ENCODE measurements around the gene OR56B1.
"Not testable (repeated sequence)": the region's sequence is repeated elsewhere in the genome, so short reads cannot be mapped to it uniquely, and the experiment has no call there.

OR56B1 gene

DNA sequence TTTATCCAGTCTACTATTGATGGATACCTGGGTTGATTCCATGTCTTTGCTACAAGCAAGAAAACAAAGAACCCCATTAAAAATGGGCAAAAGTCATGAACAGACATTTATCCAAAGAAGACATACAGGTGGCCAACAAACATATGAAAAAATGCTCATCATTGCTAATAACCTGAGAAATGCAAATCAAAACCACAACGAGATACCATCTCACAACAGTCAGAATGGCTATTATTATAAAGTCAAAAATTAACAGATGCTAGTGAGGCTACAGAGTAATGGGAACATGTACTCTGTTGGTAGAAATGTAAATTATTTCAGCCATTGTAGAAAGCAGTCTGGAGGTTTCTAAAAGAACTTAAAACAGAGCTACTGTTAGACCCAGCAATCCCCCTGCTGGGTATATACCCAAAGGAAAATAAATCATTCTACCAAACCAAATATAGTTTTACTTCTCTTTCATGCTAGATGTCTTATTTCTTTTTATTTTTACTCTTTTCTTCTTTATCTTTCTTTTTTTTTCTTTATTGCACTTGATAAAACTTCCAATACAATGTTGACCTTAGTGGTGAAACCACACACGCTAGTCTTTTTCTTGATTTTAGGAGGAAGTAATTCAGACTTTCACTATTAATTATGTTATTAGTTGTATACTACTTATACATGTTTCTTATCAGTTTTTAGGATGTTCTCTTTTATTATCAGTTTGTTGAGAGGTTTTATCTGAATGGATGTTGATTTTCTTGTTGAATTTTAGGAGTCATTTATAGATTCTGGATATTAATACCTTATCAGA, 32.3 kb upstream of the OR56B1 start:
- TF ChIP-seq, protein P1, sequence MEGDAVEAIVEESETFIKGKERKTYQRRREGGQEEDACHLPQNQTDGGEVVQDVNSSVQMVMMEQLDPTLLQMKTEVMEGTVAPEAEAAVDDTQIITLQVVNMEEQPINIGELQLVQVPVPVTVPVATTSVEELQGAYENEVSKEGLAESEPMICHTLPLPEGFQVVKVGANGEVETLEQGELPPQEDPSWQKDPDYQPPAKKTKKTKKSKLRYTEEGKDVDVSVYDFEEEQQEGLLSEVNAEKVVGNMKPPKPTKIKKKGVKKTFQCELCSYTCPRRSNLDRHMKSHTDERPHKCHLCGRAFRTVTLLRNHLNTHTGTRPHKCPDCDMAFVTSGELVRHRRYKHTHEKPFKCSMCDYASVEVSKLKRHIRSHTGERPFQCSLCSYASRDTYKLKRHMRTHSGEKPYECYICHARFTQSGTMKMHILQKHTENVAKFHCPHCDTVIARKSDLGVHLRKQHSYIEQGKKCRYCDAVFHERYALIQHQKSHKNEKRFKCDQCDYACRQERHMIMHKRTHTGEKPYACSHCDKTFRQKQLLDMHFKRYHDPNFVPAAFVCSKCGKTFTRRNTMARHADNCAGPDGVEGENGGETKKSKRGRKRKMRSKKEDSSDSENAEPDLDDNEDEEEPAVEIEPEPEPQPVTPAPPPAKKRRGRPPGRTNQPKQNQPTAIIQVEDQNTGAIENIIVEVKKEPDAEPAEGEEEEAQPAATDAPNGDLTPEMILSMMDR (IDR thresholded peaks at IDR 0.05; ENCODE audit: borderline replicate concordance, insufficient read depth, low read depth, low read length), result no peak
- H3K4me3 ChIP-seq (ENCODE audit: low read depth, low read length), result no peak overlapping the region

DNA sequence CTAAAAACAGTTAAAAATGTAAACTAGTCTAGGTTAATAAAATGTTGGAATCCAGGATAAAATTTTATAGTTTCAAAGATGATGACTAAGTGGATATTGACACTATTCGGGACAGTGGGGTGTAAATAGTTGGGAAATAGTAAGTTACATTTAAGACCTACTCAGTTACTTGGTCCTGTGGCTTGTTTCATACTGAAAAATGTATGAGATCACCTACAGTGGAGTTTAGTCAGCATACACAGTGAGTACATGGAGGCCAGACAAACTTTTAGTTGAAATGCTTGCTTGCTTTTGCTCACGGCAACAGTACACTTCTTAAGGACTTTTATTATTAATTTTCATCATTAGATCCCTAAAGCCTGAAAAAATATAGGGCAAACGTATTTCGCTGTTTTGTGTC, 30.6 kb upstream of the OR56B1 start:
- TF ChIP-seq, protein P1 (IDR thresholded peaks at IDR 0.05; ENCODE audit: borderline replicate concordance, insufficient read depth, low read depth, low read length), result no peak
- H3K4me3 ChIP-seq (ENCODE audit: low read depth, low read length), result no peak overlapping the region

DNA sequence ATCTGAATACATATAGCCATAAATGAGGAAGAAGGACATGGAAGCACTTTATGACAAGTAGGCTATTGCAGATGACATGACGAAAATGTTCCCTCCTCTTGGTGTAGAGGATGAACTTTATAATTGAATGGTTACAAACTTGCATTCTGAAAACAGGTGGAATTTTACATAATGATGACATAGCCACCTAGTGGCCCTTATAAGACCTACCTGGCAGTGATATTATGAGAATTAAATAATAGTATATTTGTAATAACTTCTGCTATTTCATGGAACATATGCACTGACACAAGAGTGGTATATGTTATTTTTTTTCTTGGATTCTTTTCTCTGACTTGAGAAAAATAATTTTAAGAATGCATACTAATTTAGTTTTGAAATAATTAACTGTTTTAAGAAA, 23.7 kb upstream of the OR56B1 start:
- TF ChIP-seq, protein P1 (IDR thresholded peaks at IDR 0.05; ENCODE audit: borderline replicate concordance, insufficient read depth, low read depth, low read length), result 0 out of 2 replicates have a peak, but pooled peaks have one; percentile 3

DNA sequence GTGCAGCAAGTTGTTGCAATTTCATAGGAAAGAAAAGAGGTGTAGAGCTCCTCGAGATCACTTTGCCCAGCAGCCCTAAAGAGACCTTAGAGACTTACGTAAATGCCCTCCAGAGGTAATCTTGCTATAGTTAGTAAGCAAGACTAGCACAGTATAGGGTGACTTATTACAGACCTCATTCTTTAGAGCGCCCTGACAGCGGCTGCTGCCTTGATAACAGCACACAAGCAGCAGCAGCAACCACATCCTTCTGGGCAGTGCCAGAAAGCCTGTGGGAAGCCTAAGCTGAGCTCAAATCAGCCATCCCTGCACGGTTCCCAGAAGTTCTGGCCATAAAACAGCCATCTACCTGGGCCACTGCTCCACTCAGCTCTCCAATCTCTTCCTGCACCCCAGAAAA, 22.6 kb upstream of the OR56B1 start:
- H3K4me3 ChIP-seq (ENCODE audit: low read depth, low read length), result no peak overlapping the region
- TF ChIP-seq, protein P1 (IDR thresholded peaks at IDR 0.05; ENCODE audit: borderline replicate concordance, insufficient read depth, low read depth, low read length), result no peak

More for the DNA sequence above, 23.7 kb upstream of the OR56B1 start:
- H3K4me3 ChIP-seq (ENCODE audit: low read depth, low read length), result no peak overlapping the region

DNA sequence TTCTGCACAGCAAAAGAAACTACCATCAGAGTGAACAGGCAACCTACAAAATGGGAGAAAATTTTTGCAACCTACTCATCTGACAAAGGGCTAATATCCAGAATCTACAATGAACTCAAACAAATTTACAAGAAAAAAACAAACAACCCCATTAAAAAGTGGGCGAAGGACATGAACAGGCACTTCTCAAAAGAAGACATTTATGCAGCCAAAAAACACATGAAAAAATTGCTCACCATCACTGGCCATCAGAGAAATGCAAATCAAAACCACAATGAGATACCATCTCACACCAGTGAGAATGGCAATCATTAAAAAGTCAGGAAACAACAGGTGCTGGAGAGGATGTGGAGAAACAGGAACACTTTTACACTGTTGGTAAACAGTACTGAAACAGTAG, 19.7 kb upstream of the OR56B1 start:
- H3K4me3 ChIP-seq (ENCODE audit: low read depth, low read length), result not testable (repeated sequence)

DNA sequence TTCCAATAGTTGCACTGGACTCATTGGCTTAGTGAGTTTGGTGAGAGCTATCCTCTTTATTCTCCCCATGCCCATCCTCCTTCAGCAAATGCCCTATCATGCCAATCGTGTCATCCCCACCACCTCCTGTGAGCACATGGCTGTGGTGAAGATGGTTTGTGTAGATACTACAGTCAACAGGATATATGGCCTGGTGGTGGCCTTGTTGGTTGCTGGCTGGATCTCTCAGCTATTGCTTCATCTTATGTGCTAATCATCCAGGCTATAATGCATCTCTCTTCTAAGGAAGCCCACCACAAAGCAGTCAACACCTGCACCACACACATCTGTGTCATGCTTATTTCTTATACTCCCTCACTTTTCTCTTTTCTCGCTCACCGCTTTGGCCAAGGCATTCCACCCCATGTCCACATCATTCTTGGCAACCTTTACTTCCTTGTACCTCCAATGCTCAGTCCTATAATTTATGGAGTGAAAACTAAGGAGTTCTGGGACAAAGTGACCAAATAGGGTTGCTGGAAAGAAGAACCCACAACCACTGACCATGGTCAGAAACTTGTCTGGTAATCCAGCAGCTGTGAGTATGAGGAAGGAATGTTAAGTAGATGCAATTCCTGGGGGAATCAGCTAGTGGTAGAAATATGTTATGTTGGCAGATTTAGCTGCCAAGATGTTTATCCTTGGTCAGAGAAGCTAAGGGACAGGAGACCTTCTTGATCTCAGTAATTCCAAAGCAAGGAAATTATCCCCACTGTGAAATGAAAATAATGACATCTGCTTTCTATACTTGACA, 16.3 kb upstream of the OR56B1 start:
- TF ChIP-seq, protein P1 (IDR thresholded peaks at IDR 0.05; ENCODE audit: borderline replicate concordance, insufficient read depth, low read depth, low read length), result no peak
- H3K4me3 ChIP-seq (ENCODE audit: low read depth, low read length), result no peak overlapping the region

DNA sequence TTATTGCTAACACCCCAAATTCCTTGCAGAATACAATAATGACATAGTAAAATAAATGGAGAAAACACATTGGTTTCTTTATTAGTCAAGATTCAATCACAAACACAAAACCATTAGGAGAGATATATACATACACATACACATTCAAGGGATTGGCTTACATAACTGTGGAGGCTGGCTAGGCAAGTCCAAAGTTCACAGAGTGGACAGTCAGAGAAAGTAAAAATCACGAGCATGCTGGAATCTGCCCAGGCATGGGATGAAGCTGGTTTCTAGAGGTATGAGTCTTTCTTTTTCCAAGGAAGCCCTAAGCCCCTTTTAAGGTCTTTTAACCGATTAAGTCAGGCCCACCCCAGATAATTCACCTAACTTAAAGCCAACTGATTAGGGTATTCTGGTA, 13.6 kb upstream of the OR56B1 start:
- TF ChIP-seq, protein P1 (IDR thresholded peaks at IDR 0.05; ENCODE audit: borderline replicate concordance, insufficient read depth, low read depth, low read length), result no peak

More for the DNA sequence above, 13.6 kb upstream of the OR56B1 start:
- no peak overlapping the region for H3K4me3 ChIP-seq (ENCODE audit: low read depth, low read length)

All from GM12875 (cell line).